Kidney epithelial cell (primary cell): ENCODE data around the gene TRIM67. TPM values are rescaled to one million over a fixed set of nuclear protein-coding genes. Genes with fewer than 3 reads are reported as not detected.

Experiments used
- DNase-seq: peaks from one replicate; pipeline ENCODE4 v3.0.0-alpha.2; 2010; ENCODE audit warnings: low read depth
- H3K27me3 ChIP-seq: 2 replicates; pipeline ENCODE4 v1.6.0; 2011; ENCODE audit warnings: low read length; ENCODE audit not compliant: control insufficient read depth, insufficient read depth
- H3K36me3 ChIP-seq: 2 replicates; pipeline ENCODE4 v1.5.1; 2011; ENCODE audit warnings: low read length; ENCODE audit not compliant: control insufficient read depth, insufficient read depth
- H3K4me3 ChIP-seq: 2 replicates; pipeline ENCODE4 v1.5.1; 2011; ENCODE audit warnings: low read depth, mild to moderate bottlenecking, control low read depth, low read length
- CTCF ChIP-seq: IDR thresholded peaks from 2 replicates; pipeline ENCODE4 v1.5.1; 2011; ENCODE audit warnings: mild to moderate bottlenecking, moderate library complexity, low read length, control low read depth, inconsistent platforms; ENCODE audit not compliant: insufficient read depth, poor library complexity, severe bottlenecking
- total RNA-seq: library from RNA; depleted of rRNA; stranded (reverse); fragments of >200 nt; gene quantifications from 2 replicates; pipeline ENCODE4 v1.2.3, GENCODE V29; 2015

Gene TRIM67
- total RNA-seq, 1 donor from 2014 or later = 0.63 TPM

DNA sequence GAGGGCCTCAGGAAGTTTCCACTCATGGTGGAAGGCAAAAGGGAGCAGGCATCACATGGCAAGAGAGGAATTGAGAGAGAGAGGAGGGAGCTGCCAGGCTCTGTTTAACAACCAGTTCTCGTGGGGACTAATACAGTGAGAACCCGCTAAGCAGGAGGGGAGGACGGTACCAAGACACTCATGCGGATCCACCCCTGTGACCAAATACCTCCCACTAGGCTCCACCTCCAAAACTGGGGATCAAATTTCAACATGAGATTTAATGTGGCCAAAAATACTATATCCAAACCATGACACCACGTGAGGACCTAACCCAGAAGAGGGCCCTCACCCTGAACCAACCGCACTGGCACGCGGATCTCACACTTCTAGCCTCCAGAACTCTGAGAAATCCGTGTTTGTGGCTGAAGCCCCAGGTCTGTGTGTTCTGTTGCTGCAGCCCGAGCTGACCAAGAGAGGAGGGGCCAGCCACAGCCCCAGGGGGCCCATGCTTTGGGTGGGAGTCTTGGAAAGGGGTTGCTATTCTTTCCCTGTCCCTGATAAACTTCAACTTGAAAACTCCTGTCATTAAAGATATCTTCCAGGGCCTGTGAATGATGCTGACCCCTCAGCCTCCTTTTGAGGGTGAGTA is 32.0 kb downstream of the TRIM67 start:
- Histone ChIP-seq H3K36me3 (no peaks in the 10 kb centered on the region), H3K27me3 (peaks cover 5% of the 10 kb centered on the region), H3K4me3 (no peak overlapping the region)
- DNase-seq = no peak
- no peak for TF ChIP-seq CTCF

GRCh38 chr1:231194476-231194842 is 32.6 kb downstream of the TRIM67 start:
- H3K4me3 ChIP-seq = no peak overlapping the region
- TF ChIP-seq CTCF = no peak
- H3K36me3 ChIP-seq = no peaks in the 10 kb centered on the region
- peaks cover 4% of the 10 kb centered on the region for H3K27me3 ChIP-seq
- DNase-seq = no peak

DNA sequence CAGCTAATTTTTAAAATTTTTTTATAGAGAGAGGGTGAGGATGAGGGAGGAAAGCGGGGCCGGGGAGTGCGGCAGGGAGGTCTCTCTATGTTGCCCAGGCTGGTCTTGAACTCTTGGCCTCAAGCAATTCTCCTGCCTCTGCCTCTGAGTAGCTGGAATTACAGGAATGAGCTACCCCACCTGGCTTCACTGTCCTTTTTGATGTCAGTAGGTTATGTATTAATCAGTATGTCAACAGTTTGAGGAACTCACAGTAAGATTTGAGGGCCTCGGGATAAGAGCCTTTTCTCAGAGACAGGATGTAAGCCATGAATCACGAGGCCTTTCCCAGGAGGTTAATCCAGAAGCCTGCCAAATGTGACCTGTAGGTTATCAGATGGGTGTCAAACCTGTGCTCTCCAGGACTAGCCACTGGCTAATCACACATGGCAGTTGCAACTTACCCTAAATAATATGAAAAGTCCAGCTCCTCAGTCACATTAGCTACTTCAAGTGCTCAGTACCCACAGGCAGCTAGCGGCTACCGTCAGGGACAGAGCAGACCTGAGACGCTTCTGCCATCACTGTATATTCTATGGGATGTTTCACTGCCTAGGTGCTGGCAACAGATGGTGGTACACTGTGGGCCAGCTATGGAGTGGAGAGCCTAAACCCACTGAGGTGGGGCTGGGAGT is 33.1 kb downstream of the TRIM67 start:
- TF ChIP-seq CTCF = no peak
- Histone ChIP-seq H3K27me3 (peaks cover 6% of the 10 kb centered on the region), H3K4me3 (no peak overlapping the region), H3K36me3 (no peaks in the 10 kb centered on the region)
- peak; percentile 52 for DNase-seq

- TF ChIP-seq CTCF = no peak
- DNase-seq = no peak
- H3K27me3 ChIP-seq = peaks cover 2% of the 10 kb centered on the region
Observed at GRCh38 chr1:231196307-231196706, 34.4 kb downstream of the TRIM67 start.

DNA sequence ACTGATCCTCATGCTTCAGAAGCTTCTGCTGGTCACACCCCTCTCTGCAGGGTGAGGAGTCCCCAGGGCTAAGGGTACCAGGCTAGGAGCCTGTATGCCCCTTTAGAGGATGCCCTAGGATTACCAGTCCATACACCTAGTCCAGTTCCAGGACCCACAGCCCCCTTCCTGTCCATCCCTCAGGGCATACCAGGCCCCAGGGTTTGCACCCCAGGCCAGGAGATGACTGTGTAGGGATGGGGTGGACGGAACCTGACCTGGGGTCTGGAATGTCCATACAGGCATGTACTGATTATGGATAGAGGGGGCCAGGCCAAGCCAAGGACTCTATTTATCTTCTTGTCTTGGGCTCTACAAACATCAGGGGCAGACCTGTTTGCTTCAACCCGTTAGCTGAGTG is 34.9 kb downstream of the TRIM67 start:
- Histone ChIP-seq H3K27me3 (peaks cover 2% of the 10 kb centered on the region), H3K4me3 (no peak overlapping the region), H3K36me3 (no peaks in the 10 kb centered on the region)
- no peak for DNase-seq
- TF ChIP-seq CTCF = no peak

More at GRCh38 chr1:231196307-231196706, 34.4 kb downstream of the TRIM67 start:
- no peaks in the 10 kb centered on the region for H3K36me3 ChIP-seq
- H3K4me3 ChIP-seq = no peak overlapping the region

DNA sequence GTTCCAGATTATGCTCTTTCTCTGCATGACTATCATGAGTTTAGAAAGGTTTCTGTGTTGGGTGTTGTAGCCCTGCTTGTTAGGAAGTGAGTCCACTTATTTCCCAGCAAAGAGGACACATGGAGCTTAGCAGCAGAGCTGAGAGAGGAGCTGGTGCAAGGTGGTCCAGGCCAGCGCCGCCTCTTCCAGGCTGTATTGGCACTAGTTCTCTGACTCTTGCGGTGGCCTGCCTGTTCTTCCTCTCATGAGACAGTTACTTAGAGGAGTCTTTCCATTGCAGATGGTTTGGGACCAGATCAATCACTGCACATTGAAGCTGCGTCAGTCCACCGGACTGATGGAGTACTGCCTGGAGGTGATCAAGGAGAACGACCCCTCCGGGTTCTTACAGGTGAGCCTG is 38.0 kb downstream of the TRIM67 start:
- DNase-seq = no peak
- Histone ChIP-seq H3K27me3 (peaks cover 19% of the 10 kb centered on the region), H3K36me3 (no peaks in the 10 kb centered on the region), H3K4me3 (no peak overlapping the region)
- TF ChIP-seq CTCF = no peak
